ENCODE results near the gene SPRN. TPM values are rescaled to one million over a fixed set of nuclear protein-coding genes. Genes with fewer than 3 reads are reported as not detected.
"Not testable (repeated sequence)": the region's sequence is repeated elsewhere in the genome, so short reads cannot be mapped to it uniquely, and the experiment has no call there.

The SPRN gene
- total RNA-seq, 1 donor from 2014 or later = 0.28 TPM

DNA sequence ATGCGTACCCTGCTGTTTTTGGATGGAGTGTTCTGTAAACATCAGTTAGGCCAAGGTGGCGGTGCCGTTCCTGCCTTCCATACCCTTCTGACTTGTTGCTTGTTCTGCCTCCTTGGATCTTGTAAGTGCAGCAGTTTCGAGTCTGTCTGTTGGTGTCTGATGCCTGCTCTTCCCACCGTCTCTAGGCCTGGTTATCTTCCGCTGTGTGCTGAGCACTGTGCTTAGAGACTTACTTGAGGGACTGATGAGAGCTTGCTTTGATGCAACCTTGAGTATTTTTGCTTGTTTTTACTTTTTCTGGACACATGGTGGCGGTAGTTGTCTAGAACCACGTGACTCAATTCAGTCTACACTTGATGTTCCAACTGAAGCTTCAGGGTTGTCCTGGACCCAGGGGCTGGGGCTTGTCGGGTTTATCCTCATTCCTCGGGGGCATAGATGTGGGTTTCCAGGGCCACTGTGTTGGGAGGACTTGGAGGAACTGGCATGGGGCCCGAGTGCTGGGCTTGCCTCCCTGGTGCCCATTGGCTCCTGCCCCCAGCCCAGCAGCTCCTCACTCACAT lies 14.4 kb upstream of the SPRN start:
- no peaks in the 10 kb centered on the region for H3K4me1 Mint-ChIP-seq (ENCODE audit: unreplicated experiment)
- H3K4me3 Mint-ChIP-seq (ENCODE audit: unreplicated experiment) = no peak overlapping the region
- peaks cover 6% of the 10 kb centered on the region for H3K9me3 Mint-ChIP-seq (ENCODE audit: unreplicated experiment)
- DNase-seq (ENCODE audit: low spot score) = no peak
- no peak overlapping the region for H3K27ac Mint-ChIP-seq (ENCODE audit: unreplicated experiment)
- H3K36me3 Mint-ChIP-seq (ENCODE audit: low read depth, unreplicated experiment) = peaks cover 8% of the 10 kb centered on the region
- H3K27me3 Mint-ChIP-seq (ENCODE audit: unreplicated experiment) = peaks cover 16% of the 10 kb centered on the region
- TF ChIP-seq, protein P1, sequence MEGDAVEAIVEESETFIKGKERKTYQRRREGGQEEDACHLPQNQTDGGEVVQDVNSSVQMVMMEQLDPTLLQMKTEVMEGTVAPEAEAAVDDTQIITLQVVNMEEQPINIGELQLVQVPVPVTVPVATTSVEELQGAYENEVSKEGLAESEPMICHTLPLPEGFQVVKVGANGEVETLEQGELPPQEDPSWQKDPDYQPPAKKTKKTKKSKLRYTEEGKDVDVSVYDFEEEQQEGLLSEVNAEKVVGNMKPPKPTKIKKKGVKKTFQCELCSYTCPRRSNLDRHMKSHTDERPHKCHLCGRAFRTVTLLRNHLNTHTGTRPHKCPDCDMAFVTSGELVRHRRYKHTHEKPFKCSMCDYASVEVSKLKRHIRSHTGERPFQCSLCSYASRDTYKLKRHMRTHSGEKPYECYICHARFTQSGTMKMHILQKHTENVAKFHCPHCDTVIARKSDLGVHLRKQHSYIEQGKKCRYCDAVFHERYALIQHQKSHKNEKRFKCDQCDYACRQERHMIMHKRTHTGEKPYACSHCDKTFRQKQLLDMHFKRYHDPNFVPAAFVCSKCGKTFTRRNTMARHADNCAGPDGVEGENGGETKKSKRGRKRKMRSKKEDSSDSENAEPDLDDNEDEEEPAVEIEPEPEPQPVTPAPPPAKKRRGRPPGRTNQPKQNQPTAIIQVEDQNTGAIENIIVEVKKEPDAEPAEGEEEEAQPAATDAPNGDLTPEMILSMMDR (IDR thresholded peaks at IDR 0.05; ENCODE audit: unreplicated experiment) = no peak

DNA sequence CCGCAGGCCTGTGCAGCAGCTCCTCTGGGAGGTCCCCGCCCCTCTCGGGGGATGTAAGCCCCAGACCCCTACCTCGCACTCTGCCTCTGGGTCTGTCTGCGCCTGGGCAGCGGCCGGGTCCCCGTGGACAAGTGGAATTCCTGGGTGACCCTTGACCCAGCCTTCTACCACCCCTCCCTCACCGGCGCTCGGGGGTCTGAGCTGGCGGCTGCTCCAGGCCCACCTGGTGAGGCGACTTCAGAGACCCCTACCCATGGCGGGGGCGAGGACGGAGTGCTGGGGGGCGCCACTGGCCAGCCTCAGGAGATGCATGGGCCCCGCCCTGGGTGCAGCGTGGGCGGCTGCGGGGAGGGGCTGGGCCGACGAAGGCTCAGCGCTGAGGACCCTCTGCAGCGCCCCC lies 8.4 kb upstream of the SPRN start:
- not testable (repeated sequence) for DNase-seq (ENCODE audit: low spot score); H3K4me1 Mint-ChIP-seq (ENCODE audit: unreplicated experiment); H3K27ac Mint-ChIP-seq (ENCODE audit: unreplicated experiment); H3K36me3 Mint-ChIP-seq (ENCODE audit: low read depth, unreplicated experiment); H3K4me3 Mint-ChIP-seq (ENCODE audit: unreplicated experiment)
- peaks cover 10% of the 10 kb centered on the region for H3K9me3 Mint-ChIP-seq (ENCODE audit: unreplicated experiment)
- H3K27me3 Mint-ChIP-seq (ENCODE audit: unreplicated experiment) = peaks cover 10% of the 10 kb centered on the region

DNA sequence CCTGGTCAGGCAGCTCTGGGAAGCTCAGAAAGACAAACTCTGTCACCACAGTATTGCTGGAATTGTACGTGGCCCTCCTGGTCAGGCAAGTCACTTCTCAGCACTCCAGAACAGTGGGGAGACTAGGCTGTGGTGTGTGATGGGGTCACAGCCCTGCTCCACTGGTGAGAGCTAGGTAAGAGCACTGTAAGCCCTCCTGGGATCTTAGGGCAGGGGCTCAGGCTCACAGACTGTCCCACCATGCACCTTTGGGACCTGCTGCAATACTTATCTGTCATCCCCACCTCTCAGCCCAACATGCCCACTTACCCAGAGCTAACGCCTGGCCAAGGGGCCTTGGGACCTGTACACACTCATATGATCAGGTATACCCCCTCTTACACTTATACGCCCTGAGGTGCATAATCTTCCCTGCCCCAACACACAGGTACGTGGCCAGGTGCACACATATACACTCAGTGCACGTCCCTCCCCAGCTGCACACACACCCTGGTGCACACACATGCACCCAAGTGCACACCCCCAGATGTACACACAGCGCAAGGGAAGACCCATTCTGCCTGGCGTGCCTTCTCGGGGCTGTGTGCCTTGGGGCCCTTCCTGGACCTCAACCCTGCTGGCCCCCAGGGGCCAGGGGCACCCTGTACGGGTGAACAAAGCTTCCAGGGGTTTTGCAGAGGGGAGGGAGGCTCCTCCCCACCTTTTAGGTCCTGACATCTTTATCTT lies 7.6 kb upstream of the SPRN start:
- not testable (repeated sequence) for H3K27me3 Mint-ChIP-seq (ENCODE audit: unreplicated experiment); DNase-seq (ENCODE audit: low spot score); H3K4me3 Mint-ChIP-seq (ENCODE audit: unreplicated experiment); H3K36me3 Mint-ChIP-seq (ENCODE audit: low read depth, unreplicated experiment); H3K4me1 Mint-ChIP-seq (ENCODE audit: unreplicated experiment); H3K27ac Mint-ChIP-seq (ENCODE audit: unreplicated experiment)
- peaks cover 10% of the 10 kb centered on the region for H3K9me3 Mint-ChIP-seq (ENCODE audit: unreplicated experiment)

DNA sequence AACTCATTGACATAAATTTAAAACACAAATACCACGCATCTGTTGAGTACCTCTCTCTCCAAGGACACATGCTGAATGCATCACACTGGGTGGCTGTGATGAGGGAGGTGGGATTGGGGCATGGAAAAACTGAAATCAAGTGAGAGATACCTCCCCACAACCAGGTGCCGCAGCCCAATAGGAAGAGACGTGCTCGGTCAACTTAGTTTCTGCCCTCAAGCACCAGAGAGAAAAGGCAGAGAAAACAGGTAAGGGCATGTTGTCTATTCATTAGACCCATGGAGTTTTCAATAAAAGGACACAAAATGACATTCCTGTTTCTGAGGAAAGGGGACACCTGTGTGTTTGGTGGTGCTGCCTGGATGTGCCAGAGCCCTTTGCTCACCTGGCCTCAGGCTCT lies 5.1 kb upstream of the SPRN start:
- not testable (repeated sequence) for DNase-seq (ENCODE audit: low spot score); H3K36me3 Mint-ChIP-seq (ENCODE audit: low read depth, unreplicated experiment); H3K4me1 Mint-ChIP-seq (ENCODE audit: unreplicated experiment); H3K27me3 Mint-ChIP-seq (ENCODE audit: unreplicated experiment)
- Mint-ChIP-seq H3K27ac (ENCODE audit: unreplicated experiment) (peak overlapping the region; percentile 64), H3K4me3 (ENCODE audit: unreplicated experiment) (peak overlapping the region; percentile 53), H3K9me3 (ENCODE audit: unreplicated experiment) (peaks cover 10% of the 10 kb centered on the region)

DNA sequence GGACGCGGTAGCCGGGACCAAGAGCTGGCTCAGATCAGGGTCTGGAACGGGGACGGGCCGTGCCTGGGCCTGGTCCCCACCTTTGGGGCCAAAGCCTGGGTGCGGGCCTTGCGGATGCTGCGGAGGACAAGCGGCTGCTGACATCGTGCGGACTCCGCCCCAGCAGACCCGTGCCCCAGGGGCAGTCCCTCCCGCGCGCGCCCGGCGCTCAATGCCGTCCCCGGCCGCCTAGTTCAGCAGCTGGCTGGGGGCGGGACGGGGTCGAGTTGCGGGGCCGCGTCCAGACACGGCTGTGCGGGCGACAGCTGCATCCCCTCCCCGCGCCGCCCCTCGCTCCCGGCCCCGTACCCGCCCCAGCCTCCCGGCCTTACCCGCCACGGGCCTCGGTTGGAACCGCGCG lies 323 bp downstream of the SPRN start:
- peaks cover 17% of the 10 kb centered on the region for H3K27me3 Mint-ChIP-seq (ENCODE audit: unreplicated experiment)
- DNase-seq (ENCODE audit: low spot score); H3K9me3 Mint-ChIP-seq (ENCODE audit: unreplicated experiment); H3K36me3 Mint-ChIP-seq (ENCODE audit: low read depth, unreplicated experiment); H3K4me3 Mint-ChIP-seq (ENCODE audit: unreplicated experiment); H3K4me1 Mint-ChIP-seq (ENCODE audit: unreplicated experiment); H3K27ac Mint-ChIP-seq (ENCODE audit: unreplicated experiment): not testable (repeated sequence)

DNA sequence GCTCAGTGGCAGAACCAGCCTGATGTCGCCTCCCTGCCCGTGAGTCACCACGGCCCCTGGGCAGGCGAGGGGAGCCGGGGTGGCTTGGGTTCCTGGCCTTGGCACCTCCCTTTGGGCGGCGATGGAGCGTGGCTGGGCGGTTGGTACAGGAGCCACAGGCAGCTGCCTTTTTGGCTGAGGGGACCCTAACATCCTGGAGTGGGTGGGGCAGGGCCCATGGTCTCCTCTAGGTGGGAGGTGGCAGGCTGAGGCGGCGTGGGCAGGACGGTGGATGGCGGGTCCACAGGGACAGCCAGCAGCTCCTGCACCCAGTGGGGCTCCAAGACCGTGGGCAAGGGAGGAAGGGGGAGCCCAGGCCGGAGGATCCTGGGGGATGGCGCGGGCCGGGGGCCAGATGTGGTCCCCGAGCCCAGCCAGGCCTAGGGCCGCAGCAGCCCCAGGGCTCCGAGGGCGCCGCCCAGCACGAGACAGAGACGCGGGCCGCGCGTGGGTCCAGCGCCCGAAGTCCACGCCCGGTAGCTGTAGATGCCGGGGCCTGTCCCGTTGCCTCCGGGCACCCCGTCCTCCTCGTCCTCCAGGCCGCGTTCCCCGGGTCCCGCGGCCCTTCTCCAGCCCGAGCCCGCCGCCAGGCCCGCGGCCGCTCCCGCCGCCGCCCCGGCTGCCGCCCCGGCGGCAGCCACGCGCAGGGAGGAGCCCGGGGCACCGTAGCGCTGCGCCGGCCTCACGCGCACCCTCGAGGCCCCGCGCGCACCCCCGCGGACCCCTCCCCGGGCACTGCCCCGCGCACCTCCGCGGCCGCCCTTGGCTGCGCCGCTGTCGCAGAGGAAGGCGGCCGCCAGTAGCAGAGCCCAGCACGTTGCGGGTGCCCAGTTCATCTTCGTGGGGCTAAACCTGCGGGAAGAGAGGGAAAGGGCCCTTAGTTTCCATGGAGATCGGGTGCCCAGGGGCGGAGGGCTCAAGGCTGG lies 1.3 kb downstream of the SPRN start:
- DNase-seq (ENCODE audit: low spot score) = no peak
- Mint-ChIP-seq H3K27me3 (ENCODE audit: unreplicated experiment) (peaks cover 15% of the 10 kb centered on the region), H3K4me3 (ENCODE audit: unreplicated experiment) (no peak overlapping the region), H3K9me3 (ENCODE audit: unreplicated experiment) (no peaks in the 10 kb centered on the region), H3K36me3 (ENCODE audit: low read depth, unreplicated experiment) (peaks cover 4% of the 10 kb centered on the region), H3K4me1 (ENCODE audit: unreplicated experiment) (no peaks in the 10 kb centered on the region), H3K27ac (ENCODE audit: unreplicated experiment) (no peak overlapping the region)
- TF ChIP-seq, protein P1 (IDR thresholded peaks at IDR 0.05; ENCODE audit: unreplicated experiment) = no peak

All from endothelial cell (in vitro differentiated cells).